Osteocyte (in vitro differentiated cells): ENCODE results near the gene TATDN3. TPM values are rescaled to one million over a fixed set of nuclear protein-coding genes. Genes with fewer than 3 reads are reported as not detected.
"Not testable (repeated sequence)": the region's sequence is repeated elsewhere in the genome, so short reads cannot be mapped to it uniquely, and the experiment has no call there.

Experiments used
- DNase-seq: peaks from one replicate; pipeline ENCODE4 v3.0.0; 2021; ENCODE audit warnings: mixed read lengths; ENCODE audit not compliant: unreplicated experiment; ENCODE audit errors: extremely low spot score
- H3K27ac Mint-ChIP-seq: one replicate; pipeline ENCODE4 v1.8.0; 2021; ENCODE audit warnings: mild to moderate bottlenecking, mixed read lengths; ENCODE audit not compliant: unreplicated experiment
- H3K27me3 Mint-ChIP-seq: one replicate; pipeline ENCODE4 v1.8.0; 2021; ENCODE audit warnings: mixed read lengths; ENCODE audit not compliant: unreplicated experiment
- H3K36me3 Mint-ChIP-seq: one replicate; pipeline ENCODE4 v1.8.0; 2021; ENCODE audit warnings: mixed read lengths; ENCODE audit not compliant: unreplicated experiment
- H3K4me1 Mint-ChIP-seq: one replicate; pipeline ENCODE4 v1.8.0; 2021; ENCODE audit warnings: mixed read lengths; ENCODE audit not compliant: unreplicated experiment
- H3K4me3 Mint-ChIP-seq: one replicate; pipeline ENCODE4 v1.8.0; 2021; ENCODE audit warnings: mild to moderate bottlenecking, moderate library complexity, mixed read lengths; ENCODE audit not compliant: unreplicated experiment
- H3K9me3 Mint-ChIP-seq: one replicate; pipeline ENCODE4 v1.8.0; 2021; ENCODE audit warnings: mixed read lengths; ENCODE audit not compliant: unreplicated experiment
- total RNA-seq: library from RNA; stranded (reverse); gene quantifications from 2 replicates; pipeline ENCODE4 v1.2.1, GENCODE V29; 2021
- TF ChIP-seq, protein P1 (sequence below): fragments of 200-600 bp; sonication (generic); IDR thresholded peaks from 2 replicates; pipeline ENCODE4 v1.5.0; 2021; ENCODE audit warnings: antibody characterized with exemption, mild to moderate bottlenecking, moderate library complexity

Gene TATDN3
- total RNA-seq, 1 donor from 2014 or later, result 15.6 TPM

DNA sequence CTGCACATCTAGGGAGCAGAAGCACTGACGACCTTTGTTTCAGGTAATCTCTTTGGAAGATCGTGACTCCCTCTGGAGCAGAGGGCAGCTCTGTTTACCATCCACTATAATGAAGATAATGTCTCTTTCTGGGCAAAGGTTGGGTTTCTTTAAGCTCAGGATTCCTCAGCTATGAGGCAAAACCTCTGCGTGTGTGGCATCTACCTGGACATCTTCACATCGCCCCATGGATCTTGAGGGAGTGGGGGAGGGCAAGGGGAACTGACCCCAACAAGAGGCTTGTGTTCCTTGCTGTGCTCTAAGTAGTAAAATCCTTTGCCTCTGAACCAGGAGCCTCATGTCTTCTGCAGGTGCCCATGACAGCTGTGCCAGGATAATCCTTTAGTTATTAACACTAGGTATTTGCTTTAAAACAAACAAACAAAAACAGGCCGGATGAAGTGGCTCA is 36.2 kb downstream of the TATDN3 start:
- peaks cover 12% of the 10 kb centered on the region for H3K9me3 Mint-ChIP-seq
- H3K4me1 Mint-ChIP-seq, result no peaks in the 10 kb centered on the region
- H3K4me3 Mint-ChIP-seq, result no peak overlapping the region
- peaks cover 3% of the 10 kb centered on the region for H3K27me3 Mint-ChIP-seq
- TF ChIP-seq, protein P1, sequence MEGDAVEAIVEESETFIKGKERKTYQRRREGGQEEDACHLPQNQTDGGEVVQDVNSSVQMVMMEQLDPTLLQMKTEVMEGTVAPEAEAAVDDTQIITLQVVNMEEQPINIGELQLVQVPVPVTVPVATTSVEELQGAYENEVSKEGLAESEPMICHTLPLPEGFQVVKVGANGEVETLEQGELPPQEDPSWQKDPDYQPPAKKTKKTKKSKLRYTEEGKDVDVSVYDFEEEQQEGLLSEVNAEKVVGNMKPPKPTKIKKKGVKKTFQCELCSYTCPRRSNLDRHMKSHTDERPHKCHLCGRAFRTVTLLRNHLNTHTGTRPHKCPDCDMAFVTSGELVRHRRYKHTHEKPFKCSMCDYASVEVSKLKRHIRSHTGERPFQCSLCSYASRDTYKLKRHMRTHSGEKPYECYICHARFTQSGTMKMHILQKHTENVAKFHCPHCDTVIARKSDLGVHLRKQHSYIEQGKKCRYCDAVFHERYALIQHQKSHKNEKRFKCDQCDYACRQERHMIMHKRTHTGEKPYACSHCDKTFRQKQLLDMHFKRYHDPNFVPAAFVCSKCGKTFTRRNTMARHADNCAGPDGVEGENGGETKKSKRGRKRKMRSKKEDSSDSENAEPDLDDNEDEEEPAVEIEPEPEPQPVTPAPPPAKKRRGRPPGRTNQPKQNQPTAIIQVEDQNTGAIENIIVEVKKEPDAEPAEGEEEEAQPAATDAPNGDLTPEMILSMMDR, result no peak
- peaks cover 4% of the 10 kb centered on the region for H3K36me3 Mint-ChIP-seq
- DNase-seq, result no peak
- H3K27ac Mint-ChIP-seq, result no peak overlapping the region

DNA sequence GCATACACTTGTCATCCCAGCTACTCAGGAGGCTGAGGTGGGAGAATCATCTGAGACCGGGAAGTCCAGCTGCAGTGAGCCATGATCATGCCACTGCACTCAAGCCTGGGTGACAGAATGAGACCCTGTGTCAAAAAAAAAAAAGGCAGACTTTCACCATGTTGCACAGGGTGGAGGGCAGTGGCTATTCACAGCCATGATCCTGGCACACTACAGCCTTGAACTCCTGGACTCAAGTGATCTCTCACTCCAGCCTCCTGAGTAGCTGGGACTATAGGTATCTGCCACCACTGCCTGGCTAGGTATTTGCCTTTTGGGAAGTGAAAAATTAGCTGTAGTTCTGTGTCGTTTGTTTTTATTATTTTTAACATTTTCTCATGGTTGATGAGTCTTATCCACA is 36.7 kb downstream of the TATDN3 start:
- Mint-ChIP-seq H3K4me3 (no peak overlapping the region), H3K4me1 (no peaks in the 10 kb centered on the region), H3K36me3 (peaks cover 4% of the 10 kb centered on the region), H3K27me3 (peaks cover 3% of the 10 kb centered on the region), H3K27ac (no peak overlapping the region), H3K9me3 (peaks cover 12% of the 10 kb centered on the region)
- DNase-seq, result no peak
- TF ChIP-seq, protein P1, result no peak

DNA sequence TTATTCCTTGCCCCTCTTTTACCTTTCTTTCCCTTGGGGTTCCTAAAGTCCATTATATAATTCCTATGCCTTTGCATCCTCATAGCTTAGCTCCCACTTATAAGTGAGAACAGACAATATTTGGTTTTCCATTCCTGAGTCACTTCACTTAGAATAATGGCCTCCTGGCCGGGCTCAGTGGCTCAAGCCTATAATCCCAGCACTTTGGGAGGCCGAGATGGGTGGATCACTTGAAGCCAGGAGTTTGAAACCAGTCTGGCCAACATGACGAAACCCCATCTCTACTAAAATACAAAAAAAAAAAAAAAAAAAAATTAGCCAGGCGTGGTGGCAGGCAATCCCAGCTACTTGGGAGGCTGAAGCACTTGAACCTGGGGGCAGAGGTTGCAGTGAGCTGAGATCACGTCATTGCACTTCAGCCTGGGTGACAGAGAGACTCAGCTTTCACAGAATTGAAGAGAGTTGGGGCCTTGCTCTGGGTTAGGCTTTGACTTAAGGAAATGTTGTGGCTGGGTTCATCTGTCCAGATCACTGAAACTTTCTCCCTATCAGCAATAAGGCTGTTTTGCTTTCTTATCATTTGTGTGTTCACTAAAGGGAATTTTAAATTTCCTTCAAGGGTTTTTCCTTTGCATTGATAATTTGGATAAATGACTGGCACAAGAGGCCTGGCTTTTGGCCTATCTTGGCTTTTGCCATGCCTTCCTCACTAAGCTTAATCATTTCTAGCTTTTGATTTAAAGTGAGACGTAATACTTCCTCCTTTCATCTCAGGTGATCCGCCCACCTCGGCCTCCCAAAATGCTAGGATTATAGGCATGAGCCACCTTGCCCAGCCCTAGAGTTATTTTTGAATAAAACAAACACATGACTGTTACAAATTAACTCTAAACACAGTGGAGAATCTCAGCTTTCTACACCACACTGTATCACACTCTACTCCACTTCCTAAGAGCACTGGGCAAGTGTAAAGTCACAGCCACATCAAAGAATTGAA is 41.8 kb downstream of the TATDN3 start:
- H3K4me3 Mint-ChIP-seq, H3K36me3 Mint-ChIP-seq, H3K27me3 Mint-ChIP-seq, DNase-seq, H3K9me3 Mint-ChIP-seq, H3K27ac Mint-ChIP-seq, H3K4me1 Mint-ChIP-seq: not testable (repeated sequence)

DNA sequence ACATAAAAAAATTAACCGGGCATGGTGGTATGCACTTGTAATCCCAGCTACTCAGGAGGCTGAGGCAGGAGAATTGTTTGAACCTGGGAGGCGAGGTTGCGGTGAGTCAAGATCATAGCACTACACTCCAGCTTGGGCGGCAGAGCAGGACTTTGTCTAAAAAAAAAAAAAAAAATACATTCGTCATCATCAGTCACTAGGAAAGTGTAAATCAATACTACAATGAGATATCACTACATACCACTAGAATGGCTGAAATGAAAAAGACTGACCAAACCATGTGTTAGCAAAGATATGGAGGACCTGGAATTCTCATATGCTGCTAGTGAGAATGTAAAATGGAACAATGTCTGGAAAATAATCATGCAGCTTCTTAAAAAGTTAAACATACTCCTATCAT is 46.5 kb downstream of the TATDN3 start:
- no peak overlapping the region for H3K27ac Mint-ChIP-seq
- no peak overlapping the region for H3K4me3 Mint-ChIP-seq
- no peaks in the 10 kb centered on the region for H3K4me1 Mint-ChIP-seq
- H3K36me3 Mint-ChIP-seq, result no peaks in the 10 kb centered on the region
- H3K9me3 Mint-ChIP-seq, result no peaks in the 10 kb centered on the region
- H3K27me3 Mint-ChIP-seq, result no peaks in the 10 kb centered on the region
- TF ChIP-seq, protein P1, result no peak
- DNase-seq, result no peak

DNA sequence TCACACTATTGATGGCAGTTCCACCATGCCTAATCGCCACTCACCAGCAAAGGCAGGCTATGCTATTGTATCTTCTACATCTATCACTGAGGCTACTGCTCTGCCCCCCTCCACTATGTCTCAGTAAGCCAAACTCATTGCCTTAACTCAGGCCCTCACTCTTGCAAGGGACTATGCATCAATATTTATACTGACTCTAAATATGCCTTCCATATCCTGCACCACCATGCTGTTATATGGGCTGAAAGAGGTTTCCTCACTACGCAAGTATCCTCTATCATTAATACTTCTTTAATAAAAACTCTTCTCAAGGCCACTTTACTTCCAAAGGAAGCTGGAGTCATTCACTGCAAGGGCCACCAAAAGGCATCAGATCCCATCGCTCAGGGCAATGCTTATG is 52.8 kb downstream of the TATDN3 start:
- not testable (repeated sequence) for H3K27me3 Mint-ChIP-seq, H3K36me3 Mint-ChIP-seq, H3K9me3 Mint-ChIP-seq, H3K4me1 Mint-ChIP-seq, H3K4me3 Mint-ChIP-seq, DNase-seq, H3K27ac Mint-ChIP-seq

DNA sequence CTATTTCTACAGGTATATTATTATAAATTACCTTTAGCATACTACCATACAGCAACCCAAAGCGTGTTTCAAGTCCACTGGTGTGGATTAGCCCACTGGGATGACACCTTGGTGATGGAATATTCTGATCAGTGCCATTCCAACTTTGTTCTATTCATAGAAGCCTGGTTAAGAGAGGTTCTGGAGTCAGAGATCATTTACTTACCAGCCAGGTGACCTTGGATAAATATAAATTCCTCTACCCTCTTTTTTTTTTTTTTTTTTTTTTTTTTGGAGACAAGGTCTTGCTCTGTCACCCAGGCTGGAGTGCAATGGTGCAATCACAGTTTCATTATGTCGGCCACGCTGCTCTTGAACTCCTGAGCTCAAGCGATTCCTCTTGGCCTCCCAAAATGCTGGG is 55.9 kb downstream of the TATDN3 start, which contains the start of gene SPATA45:
SPATA45 (minus strand) TSS at position 101 of the 400 bp plus-strand sequence. CDS start 11,500 bp downstream, outside the sequence.
- H3K4me1 Mint-ChIP-seq, result no peaks in the 10 kb centered on the region
- H3K27ac Mint-ChIP-seq, result no peak within 1 kb of the TSS
- H3K27me3 Mint-ChIP-seq, result no peaks in the 10 kb centered on the region
- H3K9me3 Mint-ChIP-seq, result no peaks in the 10 kb centered on the region
- no peak for DNase-seq
- TF ChIP-seq, protein P1, result no peak
- peaks cover 2% of the 10 kb centered on the region for H3K36me3 Mint-ChIP-seq
- no peak within 1 kb of the TSS for H3K4me3 Mint-ChIP-seq
